GM12878 (cell line): ENCODE measurements around the gene ABCC4. TPM values are rescaled to one million over a fixed set of nuclear protein-coding genes. Genes with fewer than 3 reads are reported as not detected.

Experiments used
- ATAC-seq: fragments of 200-7000 bp; cut with Tn5 transposase; 3 replicates; pipeline ENCODE4 v1.9.1; 2020; ENCODE audit warnings: mild to moderate bottlenecking, moderate library complexity
- BruUV-seq: library from RNA; stranded (reverse); fragments of 400-500 nt; replicated peaks from 2 replicates; lab custom pipeline; 2021; lab: Mats Ljungman, UMichigan
- CTCF ChIA-PET: fragments of 300-600 bp; sonication (Branson Sonifier 250); formaldehyde crosslinking; extraction: SDS; loops from one replicate; lab custom pipeline; 2021; ENCODE audit warnings: inconsistent platforms; lab: Yijun Ruan, JAX
- POLR2A ChIA-PET: fragments of 350-600 bp; formaldehyde crosslinking; extraction: SDS; loops from one replicate; lab custom pipeline; 2021; ENCODE audit warnings: inconsistent platforms; lab: Charles Lee
- RAD21 ChIA-PET: fragments of 300-600 bp; sonication (Branson Sonifier 250); formaldehyde crosslinking; loops from one replicate; lab custom pipeline; 2023; ENCODE audit warnings: antibody characterized with exemption; ENCODE audit not compliant: unreplicated experiment; lab: Charles Lee
- SMC1A ChIA-PET: fragments of 300-600 bp; sonication (Branson Sonifier 250); formaldehyde crosslinking; loops from one replicate; lab custom pipeline; 2023; ENCODE audit not compliant: unreplicated experiment, uncharacterized antibody; lab: Charles Lee
- DNase-seq: peaks from one replicate; pipeline ENCODE4 v3.0.0-alpha.2; 2011; ENCODE audit warnings: low read depth, low spot score
- FAIRE-seq: peaks from 3 replicates; lab custom pipeline; 2011; peaks lifted over from hg19 to GRCh38; lab: Jason Lieb, UNC
- H2AFZ ChIP-seq: 2 replicates; pipeline ENCODE4 v1.6.0; 2011; ENCODE audit warnings: low read depth, low read length, control low read depth; ENCODE audit not compliant: control insufficient read depth
- H3K27ac ChIP-seq: 2 replicates; pipeline ENCODE4 v1.5.1; 2011; ENCODE audit warnings: control low read depth; ENCODE audit not compliant: control insufficient read depth, insufficient read depth
- H3K27me3 ChIP-seq, 2 experiments: replicated peaks in 1 of 2; 2 replicates each; pipeline versions ENCODE4 v1.6.0 to v1.6.1; 2011; ENCODE audit warnings: low read length in 1 of 2; ENCODE audit not compliant: control insufficient read depth in 2 of 2, insufficient read depth in 2 of 2
- H3K36me3 ChIP-seq, 2 experiments: 2 replicates each; pipeline ENCODE4 v1.5.1; 2011; ENCODE audit warnings: low read length in 1 of 2; ENCODE audit not compliant: control insufficient read depth in 2 of 2, insufficient read depth in 2 of 2
- H3K4me1 ChIP-seq: 2 replicates; pipeline ENCODE4 v1.6.1; 2011; ENCODE audit warnings: mild to moderate bottlenecking, low read length, moderate library complexity, mixed read lengths; ENCODE audit not compliant: control insufficient read depth, insufficient read depth
- H3K4me2 ChIP-seq: 2 replicates; pipeline ENCODE4 v1.6.0; 2011; ENCODE audit warnings: control low read depth; ENCODE audit not compliant: control insufficient read depth, insufficient read depth
- H3K4me3 ChIP-seq: fragments of 200-600 bp; sonication (generic); 2 replicates; pipeline ENCODE4 v1.5.1; 2016
- H3K79me2 ChIP-seq: 2 replicates; pipeline ENCODE4 v1.6.0; 2011; ENCODE audit warnings: low read length; ENCODE audit not compliant: control insufficient read depth, insufficient read depth
- H3K9ac ChIP-seq: 2 replicates; pipeline ENCODE4 v1.8.0; 2011; ENCODE audit warnings: low read length, control low read depth, mixed read lengths; ENCODE audit not compliant: control insufficient read depth, insufficient read depth
- H3K9me3 ChIP-seq: replicated peaks from 3 replicates; pipeline ENCODE4 v1.5.1; 2011; ENCODE audit warnings: mild to moderate bottlenecking, low read length; ENCODE audit not compliant: control insufficient read depth, insufficient read depth
- H4K20me1 ChIP-seq: 2 replicates; pipeline ENCODE4 v1.6.0; 2011; ENCODE audit not compliant: control insufficient read depth, insufficient read depth
- BACH1 ChIP-seq: fragments of 450-650 bp; IDR thresholded peaks from 2 replicates; pipeline ENCODE4 v1.6.1; 2017; ENCODE audit warnings: mild to moderate bottlenecking, borderline replicate concordance
- BCL3 ChIP-seq: IDR thresholded peaks from 2 replicates; pipeline ENCODE4 v1.6.1; 2011; ENCODE audit warnings: borderline replicate concordance, low read depth, mild to moderate bottlenecking, moderate library complexity, low read length; ENCODE audit not compliant: insufficient read depth, poor library complexity, severe bottlenecking
- CHD2 ChIP-seq: IDR thresholded peaks from 2 replicates; pipeline ENCODE4 v1.6.1; 2011; ENCODE audit warnings: low read depth, low read length, improper control_type of control experiment, borderline replicate concordance
- FOXK2 ChIP-seq: fragments of 450-650 bp; IDR thresholded peaks from 2 replicates; pipeline ENCODE4 v1.6.1; 2017; ENCODE audit warnings: mild to moderate bottlenecking, moderate library complexity
- GABPA ChIP-seq: IDR thresholded peaks from 2 replicates; pipeline ENCODE4 v1.6.1; 2014; ENCODE audit warnings: antibody characterized with exemption, low read depth, mild to moderate bottlenecking, inconsistent platforms
- KAT2A ChIP-seq: conservative IDR thresholded peaks from 2 replicates; pipeline ENCODE4 v1.6.1; 2011; ENCODE audit warnings: low read depth, low read length; ENCODE audit not compliant: control insufficient read depth
- MAX ChIP-seq: IDR thresholded peaks from 2 replicates; pipeline ENCODE4 v1.6.1; 2012; ENCODE audit warnings: low read depth, low read length, improper control_type of control experiment
- NFYB ChIP-seq: IDR thresholded peaks from 2 replicates; pipeline ENCODE4 v1.6.1; 2011; ENCODE audit warnings: low read depth, mild to moderate bottlenecking, low read length, improper control_type of control experiment, moderate library complexity; ENCODE audit not compliant: insufficient read depth
- NRF1 ChIP-seq: conservative IDR thresholded peaks from 2 replicates; pipeline ENCODE4 v1.6.1; 2011; ENCODE audit warnings: mild to moderate bottlenecking, low read depth, low read length, improper control_type of control experiment
- PRDM15 ChIP-seq: fragments of 450-650 bp; formaldehyde crosslinking; IDR thresholded peaks from 2 replicates; pipeline ENCODE4 v1.4.0; 2020; ENCODE audit warnings: mild to moderate bottlenecking, moderate library complexity
- RAD51 ChIP-seq: fragments of 450-650 bp; IDR thresholded peaks from 2 replicates; pipeline ENCODE4 v1.6.1; 2016; ENCODE audit warnings: moderate library complexity, mild to moderate bottlenecking, inconsistent platforms
- SMAD1 ChIP-seq: fragments of 450-650 bp; IDR thresholded peaks from 2 replicates; pipeline ENCODE4 v1.6.1; 2018; ENCODE audit warnings: mild to moderate bottlenecking, low read depth; ENCODE audit not compliant: partially characterized antibody
- SMARCA5 ChIP-seq: fragments of 450-650 bp; IDR thresholded peaks from 2 replicates; pipeline ENCODE4 v1.6.1; 2017; ENCODE audit warnings: mild to moderate bottlenecking
- SREBF2 ChIP-seq: IDR thresholded peaks from 2 replicates; pipeline ENCODE4 v1.6.1; 2012; ENCODE audit warnings: mild to moderate bottlenecking, low read length
- YBX1 ChIP-seq: fragments of 450-650 bp; IDR thresholded peaks from 2 replicates; pipeline ENCODE4 v1.6.1; 2016; ENCODE audit warnings: antibody characterized with exemption
- ZBTB4 ChIP-seq: fragments of 450-650 bp; formaldehyde crosslinking; IDR thresholded peaks from 2 replicates; pipeline ENCODE4 v1.4.0; 2022; ENCODE audit warnings: mild to moderate bottlenecking, moderate library complexity
- ZNF622 ChIP-seq: fragments of 450-650 bp; IDR thresholded peaks from 2 replicates; pipeline ENCODE4 v1.6.1; 2017; ENCODE audit warnings: mild to moderate bottlenecking, inconsistent platforms
- WGBS: methylation state at CpG from one replicate; pipeline ENCODE4 v1.1.6; 2016; ENCODE audit warnings: low lambda C conversion rate; ENCODE audit not compliant: insufficient replicate concordance, insufficient coverage; ENCODE audit errors: missing lambda C conversion rate; 5-methylcytosine and 5-hydroxymethylcytosine counted together
- in situ Hi-C: fragments of 300-500 bp; cut with MboI; formaldehyde crosslinking; loops from 9 replicates; pipeline ENCODE4 v1.14.3; 2018; ENCODE audit warnings: mixed read lengths
- intact Hi-C: fragments of 100-400 bp; cut with micrococcal nuclease; formaldehyde crosslinking; loops from one replicate; pipeline ENCODE4 v1.14.2; 2022; ENCODE audit not compliant: unreplicated experiment
- polyA plus RNA-seq, 11 experiments: library from polyadenylated mRNA; depleted of rRNA in 4 of 11; unstranded in 6 of 11; stranded (reverse) in 5 of 11; fragments of >200 nt; fragmentation: Nextera tagmentation in 4 of 11; fragmentation: Illumina TruSeq in 1 of 11; extraction: Ambion mirVana in 4 of 11; extraction: Trizol in 1 of 11; gene quantifications; 1 replicate in 1 of 11; 2 replicates in 10 of 11; pipeline versions ENCODE4 v1.2.1 to v1.2.3, GENCODE V29; 2011 to 2016; ENCODE audit warnings: inconsistent platforms in 2 of 11, missing spikeins in 2 of 11, low read depth in 1 of 11
- total RNA-seq, 4 experiments: library from RNA; depleted of rRNA in 3 of 4; stranded (reverse); fragments of >200 nt in 3 of 4; fragmentation: Illumina TruSeq in 1 of 4; extraction: Trizol in 1 of 4; gene quantifications; 2 replicates each; pipeline versions ENCODE4 v1.2.1 to v1.2.3, GENCODE V29; 2013 to 2021

Gene ABCC4
- total and polyA plus RNA-seq, 10 of the 15 experiments (the other 5 are each of a cell fraction or from before 2014, with no cell fraction given): 7.2 to 44.4 (median 24.1) TPM

- BruUV-seq: no TSS peak
- RAD21 ChIA-PET: no interaction called here
- ATAC-seq: no peak
- H3K4me1 ChIP-seq: no peaks in the 10 kb centered on the region
- SMC1A ChIA-PET: no interaction called here
- H3K79me2 ChIP-seq: no peaks in the 10 kb centered on the region
- H3K9me3 ChIP-seq: no peaks in the 10 kb centered on the region
- H3K27ac ChIP-seq: no peak overlapping the region
- in situ Hi-C loops (no loop called here), intact Hi-C loops (no loop called here)
- no peak for DNase-seq
- H3K27me3 ChIP-seq: no peaks in the 10 kb centered on the region
- 54% methylated on average over 5 of the region's 5 CpGs for WGBS
- no peaks in the 10 kb centered on the region for H4K20me1 ChIP-seq
- no peaks in the 10 kb centered on the region for H3K36me3 ChIP-seq
- POLR2A ChIA-PET: no interaction called here
- H3K9ac ChIP-seq: no peak overlapping the region
- no peak overlapping the region for H3K4me2 ChIP-seq
- no peak for FAIRE-seq
- H3K4me3 ChIP-seq: no peak overlapping the region
- H2AFZ ChIP-seq: no peak overlapping the region
- CTCF ChIA-PET: no interaction called here
- no peak for TF ChIP-seq ZNF622
- TF ChIP-seq FOXK2: no peak
- TF ChIP-seq SREBF2: no peak
- TF ChIP-seq KAT2A: no peak
- no peak for TF ChIP-seq MAX
- no peak for TF ChIP-seq SMARCA5
- TF ChIP-seq NRF1: no peak
- TF ChIP-seq SMAD1: no peak
- TF ChIP-seq YBX1: no peak
- TF ChIP-seq PRDM15 (CRISPR knock-in tag): no peak
- no peak for TF ChIP-seq CHD2
- TF ChIP-seq RAD51: no peak
- TF ChIP-seq GABPA: no peak
- TF ChIP-seq ZBTB4 (CRISPR knock-in tag): no peak
- no peak for TF ChIP-seq NFYB
- TF ChIP-seq BACH1: no peak
- no peak for TF ChIP-seq BCL3
These were observed 25.4 kb upstream of the ABCC4 start for GRCh38 chr13:95326695-95327094.
